ENCODE measurements around the gene OR4F16.
"Not testable (repeated sequence)": the region's sequence is repeated elsewhere in the genome, so short reads cannot be mapped to it uniquely, and the experiment has no call there.

The OR4F16 gene, protein sequence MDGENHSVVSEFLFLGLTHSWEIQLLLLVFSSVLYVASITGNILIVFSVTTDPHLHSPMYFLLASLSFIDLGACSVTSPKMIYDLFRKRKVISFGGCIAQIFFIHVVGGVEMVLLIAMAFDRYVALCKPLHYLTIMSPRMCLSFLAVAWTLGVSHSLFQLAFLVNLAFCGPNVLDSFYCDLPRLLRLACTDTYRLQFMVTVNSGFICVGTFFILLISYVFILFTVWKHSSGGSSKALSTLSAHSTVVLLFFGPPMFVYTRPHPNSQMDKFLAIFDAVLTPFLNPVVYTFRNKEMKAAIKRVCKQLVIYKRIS

GRCh38 chr1:686554-686953, at the start of gene OR4F16:
TSS of gene OR4F16 (minus strand) at chr1:686654. CDS start at chr1:686654, 0 bp downstream.
- not testable (repeated sequence) for DNase-seq (ENCODE audit: low read depth)

GRCh38 chr1:733649-734048, 47.2 kb upstream of the OR4F16 start:
- not testable (repeated sequence) for DNase-seq (ENCODE audit: low read depth)

DNA sequence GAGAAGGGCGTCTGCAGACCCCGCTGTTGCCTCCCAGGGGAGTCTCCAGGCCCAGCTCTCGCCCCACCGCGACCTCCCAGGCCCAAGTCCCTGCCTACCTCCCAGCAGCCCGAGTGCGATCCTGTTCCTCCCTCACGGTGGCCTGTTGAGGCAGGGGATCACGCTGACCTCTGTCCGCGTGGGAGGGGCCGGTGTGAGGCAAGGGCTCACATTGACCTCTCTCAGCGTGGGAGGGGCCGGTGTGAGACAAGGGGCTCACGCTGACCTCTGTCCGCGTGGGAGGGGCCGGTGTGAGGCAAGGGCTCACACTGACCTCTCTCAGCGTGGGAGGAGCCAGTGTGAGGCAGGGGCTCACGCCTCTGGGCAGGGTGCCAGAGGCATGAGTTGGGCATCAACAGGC, 40.6 kb upstream of the OR4F16 start:
- not testable (repeated sequence) for DNase-seq (ENCODE audit: low read depth)

Measured in iris pigment epithelial cell (primary cell).